ENCODE data around the gene TNRC18. TPM values are rescaled to one million over a fixed set of nuclear protein-coding genes. Genes with fewer than 3 reads are reported as not detected.
"Not testable (repeated sequence)": the region's sequence is repeated elsewhere in the genome, so short reads cannot be mapped to it uniquely, and the experiment has no call there.

Gene TNRC18
- total RNA-seq, 1 donor from 2014 or later, result 197 TPM

- H3K36me3 Mint-ChIP-seq (ENCODE audit: insufficient read depth), result peaks cover 51% of the 10 kb centered on the region
- H3K4me1 Mint-ChIP-seq (ENCODE audit: low read depth), result peaks cover 3% of the 10 kb centered on the region
- H3K4me3 Mint-ChIP-seq (ENCODE audit: low read depth), result no peak overlapping the region
- H3K27ac Mint-ChIP-seq, result peak overlapping the region; percentile 31
- H3K27me3 Mint-ChIP-seq, result no peaks in the 10 kb centered on the region
- peaks cover 4% of the 10 kb centered on the region for H3K9me3 Mint-ChIP-seq (ENCODE audit: low read depth)
- DNase-seq (ENCODE audit: low spot score, unreplicated experiment), result no peak
- TF ChIP-seq CTCF (IDR thresholded peaks at IDR 0.05; ENCODE audit: unreplicated experiment), result no peak
Observed at GRCh38 chr7:5334671-5335070, 89.0 kb downstream of the TNRC18 start.

- peaks cover 43% of the 10 kb centered on the region for H3K36me3 Mint-ChIP-seq (ENCODE audit: insufficient read depth)
- no peak overlapping the region for H3K27ac Mint-ChIP-seq
- H3K9me3 Mint-ChIP-seq (ENCODE audit: low read depth), result peaks cover 4% of the 10 kb centered on the region
- TF ChIP-seq CTCF (IDR thresholded peaks at IDR 0.05; ENCODE audit: unreplicated experiment), result no peak
- no peak for DNase-seq (ENCODE audit: low spot score, unreplicated experiment)
- peaks cover 3% of the 10 kb centered on the region for H3K4me1 Mint-ChIP-seq (ENCODE audit: low read depth)
- H3K27me3 Mint-ChIP-seq, result no peaks in the 10 kb centered on the region
- H3K4me3 Mint-ChIP-seq (ENCODE audit: low read depth), result no peak overlapping the region
Observed at GRCh38 chr7:5333121-5334045, 90.3 kb downstream of the TNRC18 start.

- no peak for TF ChIP-seq CTCF (IDR thresholded peaks at IDR 0.05; ENCODE audit: unreplicated experiment)
- Mint-ChIP-seq H3K4me1 (ENCODE audit: low read depth) (peaks cover 5% of the 10 kb centered on the region), H3K9me3 (ENCODE audit: low read depth) (peaks cover 4% of the 10 kb centered on the region), H3K27ac (no peak overlapping the region), H3K4me3 (ENCODE audit: low read depth) (no peak overlapping the region), H3K36me3 (ENCODE audit: insufficient read depth) (peaks cover 40% of the 10 kb centered on the region), H3K27me3 (no peaks in the 10 kb centered on the region)
- no peak for DNase-seq (ENCODE audit: low spot score, unreplicated experiment)
Observed at GRCh38 chr7:5332579-5332978, 91.1 kb downstream of the TNRC18 start.

GRCh38 chr7:5330288-5330687 lies 93.3 kb downstream of the TNRC18 start:
- Mint-ChIP-seq H3K36me3 (ENCODE audit: insufficient read depth) (peaks cover 29% of the 10 kb centered on the region), H3K27ac (peak overlapping the region; percentile 10), H3K27me3 (no peaks in the 10 kb centered on the region), H3K4me1 (ENCODE audit: low read depth) (peaks cover 5% of the 10 kb centered on the region), H3K9me3 (ENCODE audit: low read depth) (no peaks in the 10 kb centered on the region), H3K4me3 (ENCODE audit: low read depth) (no peak overlapping the region)
- no peak for TF ChIP-seq CTCF (IDR thresholded peaks at IDR 0.05; ENCODE audit: unreplicated experiment)
- no peak for DNase-seq (ENCODE audit: low spot score, unreplicated experiment)

- no peak for TF ChIP-seq CTCF (IDR thresholded peaks at IDR 0.05; ENCODE audit: unreplicated experiment)
- H3K27me3 Mint-ChIP-seq, result no peaks in the 10 kb centered on the region
- H3K9me3 Mint-ChIP-seq (ENCODE audit: low read depth), result peaks cover under 1% of the 10 kb centered on the region
- H3K36me3 Mint-ChIP-seq (ENCODE audit: insufficient read depth), result peaks cover 39% of the 10 kb centered on the region
- no peak overlapping the region for H3K27ac Mint-ChIP-seq
- H3K4me3 Mint-ChIP-seq (ENCODE audit: low read depth), result no peak overlapping the region
- no peak for DNase-seq (ENCODE audit: low spot score, unreplicated experiment)
- peaks cover 5% of the 10 kb centered on the region for H3K4me1 Mint-ChIP-seq (ENCODE audit: low read depth)
Observed at GRCh38 chr7:5324961-5325360, 98.7 kb downstream of the TNRC18 start.

- H3K9me3 Mint-ChIP-seq (ENCODE audit: low read depth); H3K27me3 Mint-ChIP-seq; H3K4me1 Mint-ChIP-seq (ENCODE audit: low read depth); DNase-seq (ENCODE audit: low spot score, unreplicated experiment); H3K4me3 Mint-ChIP-seq (ENCODE audit: low read depth): not testable (repeated sequence)
- H3K27ac Mint-ChIP-seq, result peak overlapping the region; percentile 91
- peaks cover 48% of the 10 kb centered on the region for H3K36me3 Mint-ChIP-seq (ENCODE audit: insufficient read depth)
Observed at GRCh38 chr7:5323800-5324781, 99.5 kb downstream of the TNRC18 start.
